ENCODE data around the gene RAB3A. TPM values are rescaled to one million over a fixed set of nuclear protein-coding genes. Genes with fewer than 3 reads are reported as not detected.

The RAB3A gene
- total RNA-seq, 1 experiment from 2014 or later: 1.0 TPM

- no peaks in the 10 kb centered on the region for H3K27me3 ChIP-seq (ENCODE audit: control insufficient read depth, insufficient read depth, low read length)
- no TSS peak for BruUV-seq (replicated peaks)
- intact Hi-C loops (cut with micrococcal nuclease; ENCODE audit: unreplicated experiment) (no loop called here), in situ Hi-C loops (cut with HindIII; ENCODE audit: low pct_unique_long_range_greater_than_20kb, low sequenced_read_pairs) (no loop called here)
- H3K27ac ChIP-seq (ENCODE audit: low read length): no peak overlapping the region
- no peak for TF ChIP-seq POLR2AphosphoS5 (IDR thresholded peaks at IDR 0.05; ENCODE audit: low read depth, low read length)
- TF ChIP-seq, protein P1, sequence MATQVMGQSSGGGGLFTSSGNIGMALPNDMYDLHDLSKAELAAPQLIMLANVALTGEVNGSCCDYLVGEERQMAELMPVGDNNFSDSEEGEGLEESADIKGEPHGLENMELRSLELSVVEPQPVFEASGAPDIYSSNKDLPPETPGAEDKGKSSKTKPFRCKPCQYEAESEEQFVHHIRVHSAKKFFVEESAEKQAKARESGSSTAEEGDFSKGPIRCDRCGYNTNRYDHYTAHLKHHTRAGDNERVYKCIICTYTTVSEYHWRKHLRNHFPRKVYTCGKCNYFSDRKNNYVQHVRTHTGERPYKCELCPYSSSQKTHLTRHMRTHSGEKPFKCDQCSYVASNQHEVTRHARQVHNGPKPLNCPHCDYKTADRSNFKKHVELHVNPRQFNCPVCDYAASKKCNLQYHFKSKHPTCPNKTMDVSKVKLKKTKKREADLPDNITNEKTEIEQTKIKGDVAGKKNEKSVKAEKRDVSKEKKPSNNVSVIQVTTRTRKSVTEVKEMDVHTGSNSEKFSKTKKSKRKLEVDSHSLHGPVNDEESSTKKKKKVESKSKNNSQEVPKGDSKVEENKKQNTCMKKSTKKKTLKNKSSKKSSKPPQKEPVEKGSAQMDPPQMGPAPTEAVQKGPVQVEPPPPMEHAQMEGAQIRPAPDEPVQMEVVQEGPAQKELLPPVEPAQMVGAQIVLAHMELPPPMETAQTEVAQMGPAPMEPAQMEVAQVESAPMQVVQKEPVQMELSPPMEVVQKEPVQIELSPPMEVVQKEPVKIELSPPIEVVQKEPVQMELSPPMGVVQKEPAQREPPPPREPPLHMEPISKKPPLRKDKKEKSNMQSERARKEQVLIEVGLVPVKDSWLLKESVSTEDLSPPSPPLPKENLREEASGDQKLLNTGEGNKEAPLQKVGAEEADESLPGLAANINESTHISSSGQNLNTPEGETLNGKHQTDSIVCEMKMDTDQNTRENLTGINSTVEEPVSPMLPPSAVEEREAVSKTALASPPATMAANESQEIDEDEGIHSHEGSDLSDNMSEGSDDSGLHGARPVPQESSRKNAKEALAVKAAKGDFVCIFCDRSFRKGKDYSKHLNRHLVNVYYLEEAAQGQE (IDR thresholded peaks at IDR 0.05; ENCODE audit: insufficient read depth in 1 of 2, low read depth in 2 of 2, low read length in 1 of 2): no peak
- no peak overlapping the region for H3K4me3 ChIP-seq (ENCODE audit: low read depth in 2 of 2, low read length in 2 of 2)
- H3K36me3 ChIP-seq (ENCODE audit: control insufficient read depth, insufficient read depth, low read length): no peaks in the 10 kb centered on the region; the same call in 1 of the 2 replicates
- ChIA-PET CTCF (interaction anchor here (0.6 to 0.7 kb wide), 2 partner anchors 77 to 82 kb away, joined by 5 to 8 read pairs; no protein-coding TSS in a partner anchor), POLR2A (no interaction called here)
- DNase-seq (ENCODE audit: low read depth, low spot score) (no peak), ATAC-seq (no peak)
- H3K9me3 ChIP-seq (ENCODE audit: control insufficient read depth, insufficient read depth, low read depth, low read length): no peaks in the 10 kb centered on the region
- H3K4me1 ChIP-seq (ENCODE audit: control insufficient read depth, insufficient read depth, low read length): peaks cover 7% of the 10 kb centered on the region
Observed at GRCh38 chr19:18190278-18190677, 13.6 kb downstream of the RAB3A start.

GRCh38 chr19:18185538-18185937, 18.3 kb downstream of the RAB3A start:
- ATAC-seq (no peak), DNase-seq (ENCODE audit: low read depth, low spot score) (no peak)
- Histone ChIP-seq H3K36me3 (ENCODE audit: control insufficient read depth, insufficient read depth, low read length) (no peaks in the 10 kb centered on the region), H3K27me3 (ENCODE audit: control insufficient read depth, insufficient read depth, low read length) (no peaks in the 10 kb centered on the region), H3K27ac (ENCODE audit: low read length) (no peak overlapping the region), H3K4me3 (ENCODE audit: low read depth in 2 of 2, low read length in 2 of 2) (no peak overlapping the region), H3K4me1 (ENCODE audit: control insufficient read depth, insufficient read depth, low read length) (no peaks in the 10 kb centered on the region), H3K9me3 (ENCODE audit: control insufficient read depth, insufficient read depth, low read depth, low read length) (no peaks in the 10 kb centered on the region)
- intact Hi-C loops (cut with micrococcal nuclease; ENCODE audit: unreplicated experiment): no loop called here
- ChIA-PET POLR2A (interaction anchor here (0.6 kb wide), 1 partner anchor 109 kb away, joined by 9 read pairs; no protein-coding TSS in a partner anchor), CTCF (no interaction called here)
- in situ Hi-C loops (cut with HindIII; ENCODE audit: low pct_unique_long_range_greater_than_20kb, low sequenced_read_pairs): no loop called here
- TF ChIP-seq SIN3A (IDR thresholded peaks at IDR 0.05; ENCODE audit: borderline replicate concordance, insufficient read depth, low read depth, low read length): no peak
- no peak for TF ChIP-seq TCF7L2 (IDR thresholded peaks at IDR 0.05; ENCODE audit: low read depth, low read length)
- no TSS peak for BruUV-seq (replicated peaks)

DNA sequence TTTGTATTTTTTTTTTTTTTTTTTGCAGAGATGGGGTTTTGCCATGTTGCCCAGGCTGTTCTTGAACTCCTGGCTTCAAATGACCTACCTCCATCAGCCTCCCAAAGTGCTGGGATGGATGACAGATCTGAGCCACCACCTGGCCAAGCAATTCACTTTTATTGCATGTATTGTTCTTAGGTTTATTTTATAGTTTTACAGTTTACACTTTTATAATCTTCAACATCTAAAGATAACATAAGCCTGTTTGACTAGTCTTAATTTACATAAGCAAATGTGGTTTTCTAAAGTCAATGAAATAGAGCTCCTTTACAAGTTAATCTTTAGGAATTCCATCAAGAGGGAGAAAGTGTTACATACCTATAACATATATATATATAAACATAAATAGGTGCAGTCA, 20.3 kb downstream of the RAB3A start:
- Histone ChIP-seq H3K4me3 (ENCODE audit: low read depth in 2 of 2, low read length in 2 of 2) (no peak overlapping the region), H3K27me3 (ENCODE audit: control insufficient read depth, insufficient read depth, low read length) (no peaks in the 10 kb centered on the region), H3K9me3 (ENCODE audit: control insufficient read depth, insufficient read depth, low read depth, low read length) (no peaks in the 10 kb centered on the region), H3K27ac (ENCODE audit: low read length) (no peak overlapping the region), H3K36me3 (ENCODE audit: control insufficient read depth, insufficient read depth, low read length) (no peaks in the 10 kb centered on the region), H3K4me1 (ENCODE audit: control insufficient read depth, insufficient read depth, low read length) (no peaks in the 10 kb centered on the region)
- ATAC-seq (no peak), DNase-seq (ENCODE audit: low read depth, low spot score) (no peak)
- no TSS peak for BruUV-seq (replicated peaks)
- no peak for TF ChIP-seq POLR2AphosphoS5 (IDR thresholded peaks at IDR 0.05; ENCODE audit: low read depth, low read length)
- TF ChIP-seq, protein P2, sequence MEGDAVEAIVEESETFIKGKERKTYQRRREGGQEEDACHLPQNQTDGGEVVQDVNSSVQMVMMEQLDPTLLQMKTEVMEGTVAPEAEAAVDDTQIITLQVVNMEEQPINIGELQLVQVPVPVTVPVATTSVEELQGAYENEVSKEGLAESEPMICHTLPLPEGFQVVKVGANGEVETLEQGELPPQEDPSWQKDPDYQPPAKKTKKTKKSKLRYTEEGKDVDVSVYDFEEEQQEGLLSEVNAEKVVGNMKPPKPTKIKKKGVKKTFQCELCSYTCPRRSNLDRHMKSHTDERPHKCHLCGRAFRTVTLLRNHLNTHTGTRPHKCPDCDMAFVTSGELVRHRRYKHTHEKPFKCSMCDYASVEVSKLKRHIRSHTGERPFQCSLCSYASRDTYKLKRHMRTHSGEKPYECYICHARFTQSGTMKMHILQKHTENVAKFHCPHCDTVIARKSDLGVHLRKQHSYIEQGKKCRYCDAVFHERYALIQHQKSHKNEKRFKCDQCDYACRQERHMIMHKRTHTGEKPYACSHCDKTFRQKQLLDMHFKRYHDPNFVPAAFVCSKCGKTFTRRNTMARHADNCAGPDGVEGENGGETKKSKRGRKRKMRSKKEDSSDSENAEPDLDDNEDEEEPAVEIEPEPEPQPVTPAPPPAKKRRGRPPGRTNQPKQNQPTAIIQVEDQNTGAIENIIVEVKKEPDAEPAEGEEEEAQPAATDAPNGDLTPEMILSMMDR (IDR thresholded peaks at IDR 0.05): no peak
- no peak for TF ChIP-seq SIN3A (IDR thresholded peaks at IDR 0.05; ENCODE audit: borderline replicate concordance, insufficient read depth, low read depth, low read length)
- TF ChIP-seq, protein P1 (IDR thresholded peaks at IDR 0.05; ENCODE audit: insufficient read depth in 1 of 2, low read depth in 2 of 2, low read length in 1 of 2): no peak
- TF ChIP-seq TCF7L2 (IDR thresholded peaks at IDR 0.05; ENCODE audit: low read depth, low read length): no peak
- POLR2A ChIA-PET: no interaction called here
- CTCF ChIA-PET: interaction anchor here (0.7 kb wide), 1 partner anchor 66 kb away, joined by 5 read pairs; no protein-coding TSS in a partner anchor
- in situ Hi-C loops (cut with HindIII; ENCODE audit: low pct_unique_long_range_greater_than_20kb, low sequenced_read_pairs): no loop called here
- intact Hi-C loops (cut with micrococcal nuclease; ENCODE audit: unreplicated experiment): no loop called here

Data from Panc1 (cell line).